CD14-positive monocyte (primary cell): ENCODE results near the gene ZFPL1. TPM values are rescaled to one million over a fixed set of nuclear protein-coding genes. Genes with fewer than 3 reads are reported as not detected.

Experiments
- DNase-seq, 3 donors: peaks; one replicate each; pipeline ENCODE4 v3.0.0-alpha.2; 2011 to 2022
- H2AFZ ChIP-seq: 2 replicates; pipeline ENCODE4 v1.6.0; 2012; ENCODE audit warnings: mild to moderate bottlenecking, low read depth, low read length, inconsistent platforms; ENCODE audit not compliant: insufficient read depth, poor library complexity, severe bottlenecking
- H3K27ac ChIP-seq, 2 donors: 1 replicate in 1 of 2; 2 replicates in 1 of 2; pipeline ENCODE4 v1.5.1; 2012 to 2013; ENCODE audit warnings: low read length in 2 of 2, control low read depth in 1 of 2, inconsistent platforms in 1 of 2, low read depth in 1 of 2, mild to moderate bottlenecking in 1 of 2
- H3K27me3 ChIP-seq, 2 donors: one replicate each; pipeline versions ENCODE4 v1.6.0 to v1.6.1; 2011 to 2013; ENCODE audit warnings: low read length in 2 of 2; ENCODE audit not compliant: control insufficient read depth in 2 of 2, insufficient read depth in 2 of 2
- H3K36me3 ChIP-seq, 2 donors: replicated peaks in 1 of 2; 1 replicate in 1 of 2; 2 replicates in 1 of 2; pipeline versions ENCODE4 v1.5.1 to v1.6.1; 2012 to 2013; ENCODE audit warnings: low read length in 2 of 2, control low read depth in 1 of 2, inconsistent platforms in 1 of 2, mild to moderate bottlenecking in 1 of 2; ENCODE audit not compliant: insufficient read depth in 2 of 2, control insufficient read depth in 1 of 2
- H3K4me1 ChIP-seq, 2 donors: 1 replicate in 1 of 2; 2 replicates in 1 of 2; pipeline versions ENCODE4 v1.5.1 to v1.6.1; 2012 to 2013; ENCODE audit warnings: low read length in 2 of 2, control low read depth in 1 of 2, inconsistent platforms in 1 of 2, mild to moderate bottlenecking in 1 of 2, moderate library complexity in 1 of 2; ENCODE audit not compliant: insufficient read depth in 2 of 2, control insufficient read depth in 1 of 2
- H3K4me2 ChIP-seq: replicated peaks from 2 replicates; pipeline ENCODE3; 2012; ENCODE audit warnings: low read length, moderate library complexity, mild to moderate bottlenecking; ENCODE audit not compliant: poor library complexity, severe bottlenecking; ENCODE audit errors: extremely low read depth
- H3K4me3 ChIP-seq, 3 experiments: fragments of 200-600 bp in 1 of 3; sonication (generic) in 1 of 3; replicated peaks in 1 of 3; 1 replicate in 2 of 3; 2 replicates in 1 of 3; pipeline ENCODE4 v1.5.1; 2011 to 2013; ENCODE audit warnings: low read length in 3 of 3, mild to moderate bottlenecking in 3 of 3, control low read depth in 2 of 3, low read depth in 2 of 3, inconsistent platforms in 1 of 3, moderate library complexity in 1 of 3
- H3K79me2 ChIP-seq: 2 replicates; pipeline ENCODE4 v1.6.0; 2012; ENCODE audit warnings: mild to moderate bottlenecking, control low read depth, inconsistent platforms, low read length, moderate library complexity; ENCODE audit not compliant: insufficient read depth
- H3K9ac ChIP-seq: 2 replicates; pipeline ENCODE4 v1.6.0; 2017; ENCODE audit warnings: low read length, mild to moderate bottlenecking; ENCODE audit not compliant: insufficient read depth, poor library complexity, severe bottlenecking
- H3K9me3 ChIP-seq, 2 donors: replicated peaks in 1 of 2; 1 replicate in 1 of 2; 2 replicates in 1 of 2; pipeline versions ENCODE4 v1.5.1 to v1.6.1; 2012 to 2013; ENCODE audit warnings: low read length in 2 of 2, control low read depth in 1 of 2; ENCODE audit not compliant: control insufficient read depth in 1 of 2, insufficient read depth in 1 of 2
- H4K20me1 ChIP-seq: 2 replicates; pipeline ENCODE4 v1.6.0; 2012; ENCODE audit warnings: mild to moderate bottlenecking, low read length, control low read depth, moderate library complexity; ENCODE audit not compliant: insufficient read depth
- H3K27ac Mint-ChIP-seq, 7 donors: one replicate each; pipeline ENCODE4 v1.8.0; 2020; ENCODE audit warnings: mild to moderate bottlenecking in 7 of 7, mixed read lengths in 7 of 7, moderate library complexity in 6 of 7, inconsistent platforms in 2 of 7
- H3K27me3 Mint-ChIP-seq, 3 donors: one replicate each; pipeline ENCODE4 v1.8.0; 2021 to 2022; ENCODE audit warnings: low read depth in 3 of 3, mild to moderate bottlenecking in 3 of 3, mixed read lengths in 3 of 3, moderate library complexity in 3 of 3, inconsistent platforms in 1 of 3
- H3K36me3 Mint-ChIP-seq, 2 donors: one replicate each; pipeline ENCODE4 v1.8.0; 2020; ENCODE audit warnings: mixed read lengths in 2 of 2, inconsistent platforms in 1 of 2, mild to moderate bottlenecking in 1 of 2
- H3K4me1 Mint-ChIP-seq: one replicate; pipeline ENCODE4 v1.8.0; 2020; ENCODE audit warnings: mild to moderate bottlenecking, mixed read lengths
- H3K4me3 Mint-ChIP-seq, 2 donors: one replicate each; pipeline ENCODE4 v1.8.0; 2020; ENCODE audit warnings: mild to moderate bottlenecking in 2 of 2, mixed read lengths in 2 of 2, moderate library complexity in 1 of 2
- H3K9me3 Mint-ChIP-seq, 7 donors: one replicate each; pipeline ENCODE4 v1.8.0; 2020 to 2022; ENCODE audit warnings: mixed read lengths in 7 of 7, mild to moderate bottlenecking in 6 of 7, moderate library complexity in 6 of 7, inconsistent platforms in 2 of 7
- CTCF ChIP-seq: fragments of 200-600 bp; IDR thresholded peaks from one replicate; pipeline ENCODE4 v1.8.0; 2022; ENCODE audit warnings: antibody characterized with exemption, mild to moderate bottlenecking
- WGBS: methylation state at CpG from one replicate; pipeline ENCODE4 v1.1.5; 2013; ENCODE audit warnings: missing lambda C conversion rate; ENCODE audit not compliant: insufficient coverage; 5-methylcytosine and 5-hydroxymethylcytosine counted together
- intact Hi-C, 2 donors: fragments of 100-400 bp; cut with micrococcal nuclease; formaldehyde crosslinking; loops; one replicate each; pipeline versions ENCODE4 v1.15.0 to v1.15.1; 2023
- polyA plus RNA-seq, 3 donors: library from polyadenylated mRNA; depleted of rRNA in 1 of 3; unstranded in 2 of 3; stranded (reverse) in 1 of 3; fragments of 300-500 nt in 2 of 3; fragments of >200 nt in 1 of 3; fragmentation: Illumina TruSeq in 2 of 3; gene quantifications; 1 replicate in 2 of 3; 2 replicates in 1 of 3; pipeline ENCODE4 v1.2.3, GENCODE V29; 2012 to 2021

The ZFPL1 gene
- polyA plus RNA-seq, 3 donors, result 25.1 to 41.1 (median 27.2) TPM

GRCh38 chr11:65072631-65072966 is 11.4 kb upstream of the ZFPL1 start:
- 100% methylated on average over 1 of the region's 1 CpG for WGBS
- Histone ChIP-seq H2AFZ (no peak overlapping the region), H3K4me1 (no peaks in the 10 kb centered on the region), H3K27ac (no peak overlapping the region), H3K9ac (no peak overlapping the region), H3K9me3 (no peaks in the 10 kb centered on the region), H3K36me3 (peaks cover 3 to 15% of the 10 kb centered on the region in 2 donors), H3K79me2 (peaks cover 5% of the 10 kb centered on the region), H3K4me3 (no peak overlapping the region), H3K27me3 (no peaks in the 10 kb centered on the region), H4K20me1 (no peaks in the 10 kb centered on the region), H3K4me2 (no peak overlapping the region)
- intact Hi-C loops, result no loop called here
- H3K27me3 Mint-ChIP-seq, result peaks cover 0 to 2% (median 2%) of the 10 kb centered on the region in 3 donors
- DNase-seq, result no peak
- no peak overlapping the region for H3K27ac Mint-ChIP-seq
- H3K4me3 Mint-ChIP-seq, result no peak overlapping the region
- H3K9me3 Mint-ChIP-seq, result no peaks in the 10 kb centered on the region
- peaks cover 5 to 19% of the 10 kb centered on the region in 2 donors for H3K36me3 Mint-ChIP-seq
- TF ChIP-seq CTCF, result no peak
- H3K4me1 Mint-ChIP-seq, result no peaks in the 10 kb centered on the region

- intact Hi-C loops, result no loop called here
- H3K4me3 Mint-ChIP-seq, result no peak overlapping the region
- Histone ChIP-seq H3K79me2 (peaks cover 48% of the 10 kb centered on the region), H4K20me1 (no peaks in the 10 kb centered on the region), H3K9me3 (no peaks in the 10 kb centered on the region), H3K4me2 (no peak overlapping the region), H3K4me3 (no peak overlapping the region), H3K27ac (peak overlapping the region in 1 of 2 donors; percentile 45), H3K4me1 (peaks cover 15 to 16% of the 10 kb centered on the region in 2 donors), H3K36me3 (peaks cover 5 to 18% of the 10 kb centered on the region in 2 donors), H2AFZ (no peak overlapping the region), H3K27me3 (no peaks in the 10 kb centered on the region), H3K9ac (no peak overlapping the region)
- H3K9me3 Mint-ChIP-seq, result no peaks in the 10 kb centered on the region
- no peak for TF ChIP-seq CTCF
- H3K4me1 Mint-ChIP-seq, result peaks cover 24% of the 10 kb centered on the region
- H3K27me3 Mint-ChIP-seq, result no peaks in the 10 kb centered on the region
- DNase-seq, result no peak
- H3K27ac Mint-ChIP-seq, result peak overlapping the region in 2 of 7 donors; percentile 67 to 82
- H3K36me3 Mint-ChIP-seq, result peaks cover 7 to 38% of the 10 kb centered on the region in 2 donors
- 86% methylated on average over 3 of the region's 4 CpGs for WGBS
Measured at GRCh38 chr11:65077451-65077850, 6.6 kb upstream of the ZFPL1 start.
